ACHN (cell line): ENCODE measurements around the gene EIF1AD.
"Not testable (repeated sequence)": the region's sequence is repeated elsewhere in the genome, so short reads cannot be mapped to it uniquely, and the experiment has no call there.

Experiments used
- DNase-seq: peaks from one replicate; pipeline ENCODE4 v3.0.0-alpha.2; 2015
- in situ Hi-C: cut with HindIII; loops from 2 replicates; pipeline ENCODE4 v1.10.0; 2017; ENCODE audit warnings: low sequenced_read_pairs, low pct_ligation_motif_present, low pct_unique_long_range_greater_than_20kb

The EIF1AD gene

GRCh38 chr11:66026017-66026529 lies 24.1 kb upstream of the EIF1AD start, which contains the start of gene CATSPER1:
TSS of gene CATSPER1 (minus strand) at chr11:66026479. CDS start at chr11:66026379, 100 bp downstream.
- in situ Hi-C loops: no loop called here
- no peak for DNase-seq

DNA sequence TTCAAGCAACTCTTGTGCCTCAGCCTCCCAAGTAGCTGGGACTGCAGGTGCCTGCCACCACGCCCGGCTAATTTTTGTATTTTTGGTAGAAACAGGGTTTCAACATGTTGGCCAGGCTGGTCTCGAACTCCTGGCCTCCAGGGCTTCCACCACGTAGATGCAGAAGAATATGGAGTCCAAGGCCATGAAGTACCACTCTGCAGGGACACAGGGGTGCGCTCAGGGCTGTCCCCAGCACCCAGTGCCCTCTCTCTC lies 21.2 kb upstream of the EIF1AD start:
- DNase-seq, in situ Hi-C loops: not testable (repeated sequence)

- DNase-seq: peak; percentile 67
- in situ Hi-C loops: no loop called here
Measured at GRCh38 chr11:66022401-66023185, 20.6 kb upstream of the EIF1AD start.

- peak; percentile 78 for DNase-seq
- in situ Hi-C loops: no loop called here
Measured at GRCh38 chr11:66020618-66021357, 18.8 kb upstream of the EIF1AD start.

DNA sequence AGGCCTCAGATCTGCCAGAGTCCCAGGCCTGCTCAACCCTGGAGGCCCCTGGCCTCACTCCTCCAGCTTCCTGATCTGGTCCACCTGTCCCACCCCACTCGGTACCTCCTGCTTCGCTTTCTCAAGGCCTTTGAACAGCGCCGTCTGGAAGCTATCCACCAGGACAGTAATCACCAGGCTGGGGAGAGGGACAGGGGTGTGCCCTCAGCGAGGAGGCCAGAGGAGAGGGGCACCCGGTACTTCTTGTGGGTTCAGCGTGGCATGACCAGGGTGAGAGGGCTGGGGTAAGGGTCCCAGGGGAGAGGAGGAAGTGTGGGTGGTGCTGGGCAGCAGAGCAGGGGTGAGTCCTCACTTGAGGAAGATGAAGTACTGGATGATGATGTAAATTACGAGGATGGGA lies 18.3 kb upstream of the EIF1AD start:
- no peak for DNase-seq
- in situ Hi-C loops: no loop called here

GRCh38 chr11:66017321-66017720 lies 15.4 kb upstream of the EIF1AD start:
- in situ Hi-C loops: no loop called here
- DNase-seq: no peak

GRCh38 chr11:66016793-66017177 lies 14.8 kb upstream of the EIF1AD start:
- in situ Hi-C loops: no loop called here

GRCh38 chr11:66015936-66016792 lies 14.2 kb upstream of the EIF1AD start:
- in situ Hi-C loops: no loop called here
- no peak for DNase-seq

More at GRCh38 chr11:66016793-66017177, 14.8 kb upstream of the EIF1AD start:
- no peak for DNase-seq

DNA sequence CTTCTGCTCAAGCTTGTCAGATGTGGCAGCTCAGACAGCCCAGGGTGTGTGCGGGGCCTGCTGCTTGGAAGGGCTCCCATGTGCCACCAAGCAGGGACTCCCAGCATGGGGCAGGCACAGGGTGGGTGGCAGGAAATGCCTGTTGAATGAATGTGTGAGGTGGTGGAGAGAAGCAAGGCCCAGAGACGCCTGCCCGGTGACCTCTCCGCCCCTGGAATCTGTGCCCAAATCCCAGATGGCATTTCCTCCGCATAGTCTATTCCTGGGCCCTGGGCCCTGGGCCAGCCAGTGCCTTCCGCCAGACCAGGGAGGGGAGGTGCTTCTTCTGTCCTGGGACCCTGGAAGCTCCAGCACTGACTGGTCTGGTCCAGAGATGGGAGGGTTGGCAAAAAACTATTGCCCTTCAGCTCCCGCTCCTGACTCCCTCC lies 13.5 kb upstream of the EIF1AD start:
- in situ Hi-C loops: no loop called here
- peak; percentile 62 for DNase-seq

DNA sequence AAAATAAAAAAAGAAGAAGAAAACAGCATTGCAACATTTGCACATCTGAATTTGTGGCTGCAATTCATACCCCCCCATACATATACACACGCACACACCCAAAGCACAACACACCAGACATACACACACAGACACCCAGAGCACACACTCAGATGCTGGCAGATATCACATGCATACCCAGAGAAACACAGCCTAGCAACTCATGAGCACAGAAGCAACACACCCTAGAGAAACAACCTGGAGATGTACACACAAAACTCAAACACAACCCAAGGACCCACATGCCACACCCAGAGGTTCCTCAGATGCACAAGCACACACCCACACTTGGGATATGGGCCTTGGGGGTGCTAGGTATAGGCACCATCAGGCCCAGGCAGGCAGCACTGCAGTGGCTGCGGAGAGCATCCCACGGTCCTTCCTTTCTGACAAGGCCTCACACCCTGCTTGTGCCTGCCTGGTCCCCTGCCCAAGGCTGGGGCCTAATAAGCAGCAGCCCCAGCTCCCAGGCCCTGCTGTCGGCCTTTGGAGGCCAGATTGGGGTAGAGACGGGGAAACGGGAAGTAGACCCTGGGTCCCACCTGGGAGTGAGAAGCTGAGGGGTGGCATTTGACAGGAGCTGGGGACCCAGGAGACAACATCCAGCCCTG lies 13.0 kb upstream of the EIF1AD start:
- DNase-seq: no peak
- in situ Hi-C loops: no loop called here

GRCh38 chr11:66013762-66014100 lies 11.8 kb upstream of the EIF1AD start:
- in situ Hi-C loops: no loop called here
- no peak for DNase-seq

- in situ Hi-C loops: no loop called here
- DNase-seq: no peak
Measured at GRCh38 chr11:66012946-66013761, 11.2 kb upstream of the EIF1AD start.

GRCh38 chr11:66012371-66012945 lies 10.5 kb upstream of the EIF1AD start:
- DNase-seq: no peak
- in situ Hi-C loops: no loop called here

GRCh38 chr11:66011785-66012303 lies 9.9 kb upstream of the EIF1AD start, which contains the start of gene CST6:
TSS of gene CST6 (plus strand) at chr11:66012008. CDS start at chr11:66012045, 37 bp downstream.
- in situ Hi-C loops: no loop called here
- DNase-seq: no peak

DNA sequence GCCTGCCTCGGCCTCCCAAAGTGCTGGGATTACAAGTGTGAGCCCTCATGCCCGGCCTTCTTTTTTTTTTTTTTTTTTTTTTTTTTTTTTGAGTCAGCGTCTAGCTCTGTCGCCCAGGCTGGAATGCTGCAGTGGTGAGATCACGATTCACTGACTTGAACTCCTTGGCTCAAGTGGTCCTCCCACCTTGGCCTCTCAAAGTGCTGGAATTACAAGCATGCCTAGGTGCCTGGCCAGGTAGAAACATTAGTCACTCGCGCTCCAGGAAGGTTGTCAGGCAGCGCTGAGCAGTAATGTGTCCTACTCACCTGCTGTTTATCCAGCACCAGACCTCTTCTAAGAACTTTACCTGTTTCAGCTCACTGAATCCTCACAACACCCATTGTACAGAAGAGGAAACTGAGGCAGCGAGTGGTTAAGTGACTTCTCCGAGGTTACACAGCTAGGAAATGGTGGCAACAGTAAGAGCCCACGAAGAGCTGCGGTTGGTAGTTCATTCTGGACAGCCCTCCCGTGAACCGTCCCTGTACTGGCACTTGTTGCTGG lies 9.4 kb upstream of the EIF1AD start:
- peak; percentile 80 for DNase-seq
- in situ Hi-C loops: no loop called here

DNA sequence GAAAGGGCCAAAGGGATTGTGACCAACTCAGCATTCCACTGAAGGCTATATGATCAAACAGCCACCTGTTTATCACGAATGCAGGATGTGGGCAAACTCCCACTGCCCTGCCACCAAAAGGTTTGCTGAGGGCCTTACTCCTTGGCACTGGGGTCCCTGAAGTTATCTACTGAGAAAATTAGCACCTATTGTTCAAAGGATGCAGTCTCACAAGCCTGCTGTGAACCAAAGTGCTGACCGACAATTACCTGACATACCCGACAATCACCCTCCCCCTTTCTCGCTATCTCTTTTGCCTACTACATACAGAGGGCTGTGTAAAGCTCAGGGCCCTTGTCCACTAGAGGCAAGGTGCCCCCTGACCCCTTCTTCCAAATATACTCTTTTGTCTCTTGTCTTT lies 8.1 kb upstream of the EIF1AD start:
- DNase-seq, in situ Hi-C loops: not testable (repeated sequence)
